ENCODE measurements around the gene CLIC6.
"Not testable (repeated sequence)": the region's sequence is repeated elsewhere in the genome, so short reads cannot be mapped to it uniquely, and the experiment has no call there.

CLIC6 gene

DNA sequence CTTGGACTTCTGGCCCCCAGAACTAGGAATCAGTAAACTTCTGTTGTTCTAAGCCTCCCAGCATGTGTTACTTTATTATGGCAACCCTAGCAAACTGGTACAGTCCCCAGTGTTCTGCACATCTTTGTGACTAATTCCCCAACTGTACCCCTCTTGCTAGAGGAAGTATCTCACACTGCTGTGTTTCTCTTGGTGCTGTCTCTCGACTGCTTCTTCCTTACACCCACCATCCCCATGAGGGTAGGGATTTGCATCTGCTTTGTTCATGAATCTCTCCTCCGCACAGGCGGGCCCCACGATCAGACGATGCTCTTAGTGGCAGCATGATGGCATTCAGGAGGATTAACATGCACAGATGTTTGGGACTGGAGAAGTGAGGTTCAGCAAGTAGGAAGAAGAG, 46.7 kb downstream of the CLIC6 start:
- FAIRE-seq (peak; percentile 46), DNase-seq (ENCODE audit: insufficient read length) (no peak)
- peak; percentile 41 for TF ChIP-seq POLR2A (IDR thresholded peaks at IDR 0.05; ENCODE audit: low read depth, low read length)
- TF ChIP-seq POLR2AphosphoS5 (IDR thresholded peaks at IDR 0.05; ENCODE audit: low read depth, low read length), result 0 out of 2 replicates have a peak, but pooled peaks have one; percentile 47
- no peak for TF ChIP-seq TAF1 (IDR thresholded peaks at IDR 0.05; ENCODE audit: borderline replicate concordance, low read depth, low read length)

DNA sequence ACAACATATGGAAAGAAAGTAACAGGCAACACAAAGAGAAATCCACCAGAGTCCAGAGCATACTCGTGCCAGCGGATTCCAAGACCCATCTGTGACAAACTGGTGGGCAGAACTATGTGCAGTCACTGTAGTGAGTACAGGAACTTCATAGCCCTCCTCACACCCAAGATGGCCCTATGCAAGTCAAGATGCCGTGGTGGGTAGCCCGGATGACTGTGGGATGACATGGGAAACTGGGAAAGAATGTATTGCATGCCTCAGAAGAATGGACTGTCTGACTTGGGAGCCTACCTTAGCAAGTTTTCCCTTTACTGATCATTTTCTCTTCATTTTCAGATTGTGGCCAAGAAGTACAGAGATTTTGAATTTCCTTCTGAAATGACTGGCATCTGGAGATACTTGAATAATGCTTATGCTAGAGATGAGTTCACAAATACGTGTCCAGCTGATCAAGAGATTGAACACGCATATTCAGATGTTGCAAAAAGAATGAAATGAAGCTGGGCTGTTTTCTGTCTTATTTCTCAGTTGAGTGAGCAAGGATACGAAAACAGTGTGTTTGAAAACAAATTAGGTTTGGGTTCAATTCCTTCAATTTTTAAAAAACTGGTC, 47.3 kb downstream of the CLIC6 start:
- no peak for TF ChIP-seq POLR2AphosphoS5 (IDR thresholded peaks at IDR 0.05; ENCODE audit: low read depth, low read length)
- TF ChIP-seq POLR2A (IDR thresholded peaks at IDR 0.05; ENCODE audit: low read depth, low read length), result no peak; the same call in 1 of the 2 replicates
- no peak for TF ChIP-seq TAF1 (IDR thresholded peaks at IDR 0.05; ENCODE audit: borderline replicate concordance, low read depth, low read length)
- DNase-seq (ENCODE audit: insufficient read length), result no peak
- no peak for FAIRE-seq

DNA sequence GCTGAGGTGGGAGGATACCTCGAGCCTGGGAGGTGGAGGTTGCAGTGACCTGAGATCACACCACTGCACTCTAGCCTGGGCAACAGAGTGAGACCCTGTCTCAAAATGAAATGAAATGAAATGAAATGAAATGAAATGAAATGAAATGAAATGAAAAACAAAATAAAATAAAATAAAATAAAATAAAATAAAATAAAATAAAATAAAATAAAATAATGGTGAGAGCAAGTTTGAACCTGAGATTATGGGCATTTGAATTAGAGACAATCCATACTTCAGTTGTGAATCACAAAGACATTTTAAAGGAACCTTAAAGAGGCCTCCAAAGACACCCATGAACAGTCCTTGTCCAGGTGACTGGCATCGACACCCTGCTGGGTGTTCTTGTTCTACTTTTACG, 49.7 kb downstream of the CLIC6 start:
- not testable (repeated sequence) for DNase-seq (ENCODE audit: insufficient read length); FAIRE-seq

GRCh38 chr21:34722684-34723300, 54.0 kb downstream of the CLIC6 start:
- TF ChIP-seq POLR2A (IDR thresholded peaks at IDR 0.05; ENCODE audit: low read depth, low read length), result no peak
- no peak for TF ChIP-seq TAF1 (IDR thresholded peaks at IDR 0.05; ENCODE audit: borderline replicate concordance, low read depth, low read length)
- no peak for TF ChIP-seq POLR2AphosphoS5 (IDR thresholded peaks at IDR 0.05; ENCODE audit: low read depth, low read length)
- FAIRE-seq, result no peak
- DNase-seq (ENCODE audit: insufficient read length), result peak; percentile 32

DNA sequence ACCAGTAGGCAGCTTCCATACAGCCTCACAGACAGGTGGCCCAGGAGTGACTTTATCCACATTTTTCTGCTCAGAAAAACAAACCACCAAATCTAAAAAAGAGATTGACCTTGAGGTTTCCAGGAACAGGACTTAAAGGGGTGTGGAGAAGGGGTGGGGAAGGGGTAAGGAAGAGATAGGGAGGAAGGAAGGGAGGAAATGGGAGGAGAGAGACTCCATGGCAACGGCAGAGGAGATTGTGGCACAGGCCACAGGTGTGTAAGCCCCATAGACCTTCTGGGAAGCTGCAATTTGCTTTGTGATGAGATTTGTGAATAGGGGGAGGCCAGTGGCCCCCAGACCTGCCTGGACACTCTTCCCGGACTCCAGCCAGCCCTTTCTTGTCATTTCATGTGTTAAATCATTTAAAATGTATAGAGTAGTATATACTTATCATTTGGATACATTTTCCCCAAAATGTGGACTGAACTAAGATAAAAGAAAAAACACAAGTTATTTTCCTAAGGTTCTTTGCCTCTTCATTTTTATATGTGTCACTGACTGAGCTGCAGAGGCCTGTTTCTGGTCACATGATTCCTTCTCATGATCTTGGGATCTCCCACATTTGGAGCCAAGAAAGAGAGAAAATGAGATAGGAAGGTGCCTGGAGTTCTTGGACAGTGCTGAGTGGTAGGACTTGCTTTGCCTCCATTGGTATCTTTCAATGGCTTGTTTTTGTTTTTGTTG, 55.5 kb downstream of the CLIC6 start:
- DNase-seq (ENCODE audit: insufficient read length) (no peak), FAIRE-seq (no peak)
- TF ChIP-seq TAF1 (IDR thresholded peaks at IDR 0.05; ENCODE audit: borderline replicate concordance, low read depth, low read length), result no peak
- no peak for TF ChIP-seq POLR2AphosphoS5 (IDR thresholded peaks at IDR 0.05; ENCODE audit: low read depth, low read length)
- no peak for TF ChIP-seq POLR2A (IDR thresholded peaks at IDR 0.05; ENCODE audit: low read depth, low read length)

GRCh38 chr21:34724857-34725195, 56.0 kb downstream of the CLIC6 start:
- DNase-seq (ENCODE audit: insufficient read length) (no peak), FAIRE-seq (no peak)
- TF ChIP-seq POLR2AphosphoS5 (IDR thresholded peaks at IDR 0.05; ENCODE audit: low read depth, low read length) (no peak), POLR2A (IDR thresholded peaks at IDR 0.05; ENCODE audit: low read depth, low read length) (no peak), TAF1 (IDR thresholded peaks at IDR 0.05; ENCODE audit: borderline replicate concordance, low read depth, low read length) (no peak)

GRCh38 chr21:34726627-34727337, 58.0 kb downstream of the CLIC6 start:
- TF ChIP-seq POLR2AphosphoS5 (IDR thresholded peaks at IDR 0.05; ENCODE audit: low read depth, low read length) (no peak), TAF1 (IDR thresholded peaks at IDR 0.05; ENCODE audit: borderline replicate concordance, low read depth, low read length) (no peak), POLR2A (IDR thresholded peaks at IDR 0.05; ENCODE audit: low read depth, low read length) (no peak)
- DNase-seq (ENCODE audit: insufficient read length) (no peak), FAIRE-seq (no peak)

DNA sequence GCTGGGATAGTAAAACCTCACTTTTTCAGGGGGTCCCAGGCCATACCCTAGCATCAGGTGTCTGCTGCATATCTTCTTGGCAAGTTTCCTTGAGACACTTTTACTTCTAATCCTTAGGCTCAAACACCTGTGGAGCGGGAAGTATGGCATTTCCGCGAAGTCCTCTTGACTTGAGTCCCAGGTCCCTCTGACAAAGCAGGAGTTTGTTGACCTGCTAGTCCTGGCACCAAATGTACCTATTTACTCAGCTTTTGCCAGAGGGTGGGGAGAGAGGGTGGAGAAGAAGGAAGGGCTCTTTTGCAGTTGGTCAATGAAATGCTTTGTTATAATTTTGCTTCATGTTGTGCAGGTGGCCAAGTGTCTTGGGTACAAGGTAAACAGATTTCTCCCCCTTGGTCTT, 59.7 kb downstream of the CLIC6 start:
- DNase-seq (ENCODE audit: insufficient read length) (no peak), FAIRE-seq (no peak)
- TF ChIP-seq POLR2AphosphoS5 (IDR thresholded peaks at IDR 0.05; ENCODE audit: low read depth, low read length) (no peak), POLR2A (IDR thresholded peaks at IDR 0.05; ENCODE audit: low read depth, low read length) (no peak), TAF1 (IDR thresholded peaks at IDR 0.05; ENCODE audit: borderline replicate concordance, low read depth, low read length) (no peak)

DNA sequence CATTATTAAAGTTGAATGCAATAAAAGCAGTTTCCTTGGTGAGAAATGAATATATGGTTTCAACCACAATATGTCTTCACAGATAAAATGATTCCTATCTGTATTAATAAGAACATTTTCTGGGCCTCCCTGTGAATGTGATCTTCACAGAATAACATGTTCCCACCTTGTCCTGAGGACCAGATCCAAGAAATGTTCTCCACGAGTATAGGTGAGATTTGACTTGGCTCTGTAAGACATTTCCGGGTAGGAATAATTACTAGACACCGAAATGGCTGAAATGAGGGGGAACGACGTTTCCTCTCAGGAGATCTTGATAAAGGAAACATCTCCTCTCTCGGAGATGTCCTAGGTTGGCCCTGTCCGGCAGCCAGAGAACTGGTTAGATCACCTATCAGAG, 61.4 kb downstream of the CLIC6 start:
- TF ChIP-seq POLR2A (IDR thresholded peaks at IDR 0.05; ENCODE audit: low read depth, low read length), result no peak
- no peak for TF ChIP-seq TAF1 (IDR thresholded peaks at IDR 0.05; ENCODE audit: borderline replicate concordance, low read depth, low read length)
- TF ChIP-seq POLR2AphosphoS5 (IDR thresholded peaks at IDR 0.05; ENCODE audit: low read depth, low read length), result no peak
- FAIRE-seq (no peak), DNase-seq (ENCODE audit: insufficient read length) (no peak)

- DNase-seq (ENCODE audit: insufficient read length) (no peak), FAIRE-seq (no peak)
- TF ChIP-seq POLR2AphosphoS5 (IDR thresholded peaks at IDR 0.05; ENCODE audit: low read depth, low read length) (no peak), POLR2A (IDR thresholded peaks at IDR 0.05; ENCODE audit: low read depth, low read length) (no peak), TAF1 (IDR thresholded peaks at IDR 0.05; ENCODE audit: borderline replicate concordance, low read depth, low read length) (no peak)
These were observed 62.1 kb downstream of the CLIC6 start for GRCh38 chr21:34730756-34731445.

DNA sequence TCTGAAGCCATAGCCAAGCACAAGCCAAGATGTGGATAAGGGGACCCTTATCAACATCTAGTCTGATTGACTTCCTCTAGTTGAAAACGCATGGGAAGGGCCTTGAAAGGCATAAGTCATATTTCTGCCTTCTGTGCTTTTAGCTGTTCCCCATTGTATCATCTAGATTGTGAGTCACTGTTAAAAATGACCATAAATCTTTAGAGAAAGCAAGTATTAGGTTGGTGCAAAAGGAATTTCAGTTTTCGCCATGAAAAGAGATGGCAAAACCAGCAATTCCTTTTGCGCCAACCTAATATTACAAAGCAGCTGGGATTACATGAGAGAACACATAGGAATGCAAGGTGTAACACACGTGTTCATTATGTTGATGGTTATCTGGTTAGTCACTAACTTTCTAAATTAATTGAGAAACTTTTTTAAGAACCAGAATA, 63.6 kb downstream of the CLIC6 start:
- TF ChIP-seq POLR2A (IDR thresholded peaks at IDR 0.05; ENCODE audit: low read depth, low read length) (no peak), POLR2AphosphoS5 (IDR thresholded peaks at IDR 0.05; ENCODE audit: low read depth, low read length) (no peak), TAF1 (IDR thresholded peaks at IDR 0.05; ENCODE audit: borderline replicate concordance, low read depth, low read length) (no peak)
- no peak for FAIRE-seq
- no peak for DNase-seq (ENCODE audit: insufficient read length)
